Hippocampal formation (tissue), 2 donors: ENCODE measurements around the gene MEGF11.

Source experiments
- DNase-seq, 2 donors: peaks; one replicate each; lab custom pipeline; 2025; lab: John Stamatoyannopoulos, UW

The MEGF11 gene

DNA sequence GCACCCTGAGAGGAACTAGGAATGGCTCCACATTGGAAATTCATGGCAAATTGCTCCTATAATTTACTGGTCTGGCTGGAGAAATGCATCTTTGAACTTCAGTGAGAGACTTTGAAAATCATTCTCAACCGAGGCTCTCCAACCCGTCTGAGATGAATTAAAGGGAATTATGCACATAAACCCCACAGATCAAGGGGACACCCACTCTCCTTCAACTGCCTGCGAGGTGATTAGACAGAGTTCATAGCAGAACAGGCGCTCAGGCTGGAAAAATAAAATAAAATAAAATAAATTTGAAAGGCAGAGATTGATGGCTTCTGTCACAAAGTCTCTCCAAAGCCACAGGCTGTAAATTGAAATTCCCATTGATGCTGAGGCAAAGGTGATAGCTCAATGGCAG lies 37.7 kb downstream of the MEGF11 start:
- no peak for DNase-seq

DNA sequence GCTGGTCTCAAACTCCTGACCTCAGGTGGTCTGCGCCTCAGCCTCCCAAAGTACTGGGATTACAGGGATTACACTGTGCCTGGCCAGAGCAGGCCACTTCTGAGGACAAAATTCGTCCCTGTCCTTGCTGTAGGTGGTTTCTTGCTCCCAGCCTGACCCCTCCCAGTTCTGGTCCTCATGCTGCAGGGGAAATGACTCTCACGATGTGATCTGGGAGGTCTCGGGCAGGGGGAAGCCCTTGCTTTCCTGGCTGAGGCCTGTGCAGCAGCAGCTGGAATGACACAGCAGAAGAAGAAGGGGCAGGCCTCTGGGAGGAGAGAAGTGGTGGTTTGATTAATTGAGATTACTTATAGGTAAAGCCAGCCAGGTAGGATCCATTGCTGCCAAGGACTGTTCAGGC lies 39.3 kb downstream of the MEGF11 start:
- DNase-seq, result no peak

DNA sequence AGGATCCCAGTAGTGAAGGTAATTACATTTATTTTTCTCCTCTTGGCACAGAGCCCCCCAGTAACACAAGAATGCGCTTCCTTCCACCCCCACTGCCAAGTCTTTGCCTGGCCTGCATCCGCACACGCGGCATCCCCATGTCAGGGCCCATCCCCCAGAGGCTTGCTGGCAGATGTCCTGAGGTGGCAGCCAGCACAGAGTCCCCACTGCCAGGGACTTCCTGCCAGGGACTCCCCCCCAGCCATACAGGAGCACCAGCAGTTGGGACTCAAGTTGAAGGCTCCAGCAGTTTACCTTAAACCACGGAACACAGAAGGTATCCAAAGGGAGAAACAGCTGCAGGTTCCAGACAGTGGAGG lies 41.0 kb downstream of the MEGF11 start:
- DNase-seq, result peak in 1 of 2 donors; percentile 6

DNA sequence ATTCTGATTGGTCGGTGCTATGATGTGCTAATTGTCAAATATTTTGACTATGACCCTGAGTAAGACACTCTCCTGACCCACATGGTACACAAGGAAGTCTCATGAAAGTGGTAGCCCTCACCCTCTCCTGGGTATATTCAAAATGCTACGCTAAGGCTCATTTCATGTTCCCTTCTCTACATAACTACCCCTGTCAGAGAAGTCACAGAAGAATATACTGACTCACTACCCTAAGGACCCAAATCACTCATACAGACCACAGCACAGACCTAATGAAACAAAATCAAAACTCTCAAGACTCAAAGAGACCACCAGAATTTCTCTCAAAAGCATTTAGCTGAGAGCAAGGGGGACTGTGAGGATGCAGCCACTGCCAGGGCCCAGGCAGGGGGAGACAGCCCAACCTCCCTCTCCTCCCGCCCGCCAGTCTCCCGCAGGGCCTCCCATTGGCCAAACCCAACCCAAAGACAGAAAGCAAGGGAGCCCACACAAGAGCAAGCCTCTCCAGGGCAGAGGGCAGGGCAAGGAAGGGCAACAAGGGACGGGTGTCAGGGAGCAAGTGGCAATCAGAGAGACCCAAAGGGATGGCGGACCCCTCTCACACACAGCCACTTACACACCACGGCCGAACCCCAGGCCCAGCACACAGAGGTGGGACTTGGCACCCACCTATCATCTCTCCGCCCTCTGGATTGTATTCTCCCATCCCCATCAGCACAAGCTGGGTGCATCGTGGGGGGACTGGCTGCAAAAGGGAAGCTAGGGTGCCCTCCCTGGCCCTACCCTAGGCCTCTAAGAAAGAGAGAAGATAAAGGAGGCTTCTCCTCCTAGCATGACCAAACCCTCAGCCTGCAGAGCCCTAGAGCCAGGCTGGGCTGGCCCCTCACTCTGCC lies 41.6 kb downstream of the MEGF11 start:
- DNase-seq, result no peak

DNA sequence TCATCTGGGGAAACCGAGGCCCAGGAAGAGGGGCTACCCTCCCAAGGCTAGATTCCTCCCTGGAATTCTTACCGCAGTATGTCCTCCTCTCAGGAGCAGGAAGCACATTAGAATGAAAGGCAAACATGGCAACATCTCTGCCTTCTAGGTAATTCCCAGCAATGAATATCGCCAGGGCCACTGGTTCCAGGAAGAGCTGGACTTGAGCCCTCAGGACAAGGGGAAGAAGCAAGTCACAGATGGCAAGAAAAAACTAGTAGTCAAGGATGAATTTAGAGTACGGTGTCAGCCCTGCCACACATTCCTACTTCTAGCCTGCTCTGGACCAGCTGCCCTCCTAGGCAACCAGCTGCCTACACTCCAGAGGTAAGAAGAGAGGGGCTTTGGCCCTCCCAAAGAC lies 42.9 kb downstream of the MEGF11 start:
- no peak for DNase-seq

DNA sequence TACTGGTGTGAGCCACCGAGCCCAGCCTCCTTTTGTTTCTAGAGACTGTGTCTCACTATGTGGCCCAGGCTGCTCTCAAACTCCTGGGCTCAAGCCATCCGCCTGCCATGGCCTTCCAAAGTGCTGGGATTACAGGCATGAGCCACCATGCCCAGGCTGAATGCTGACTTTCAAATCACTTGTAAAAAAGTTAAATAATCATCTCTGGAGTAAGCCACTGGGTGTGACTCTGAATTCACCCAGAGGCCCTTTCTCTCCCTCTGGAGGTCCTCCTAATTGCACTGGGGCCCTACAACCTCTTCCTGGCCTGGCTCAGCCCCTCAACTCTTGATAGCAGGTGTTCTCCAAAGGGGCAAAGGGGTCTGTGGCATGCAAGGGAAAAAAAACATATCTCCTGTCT lies 54.8 kb downstream of the MEGF11 start:
- no peak for DNase-seq

DNA sequence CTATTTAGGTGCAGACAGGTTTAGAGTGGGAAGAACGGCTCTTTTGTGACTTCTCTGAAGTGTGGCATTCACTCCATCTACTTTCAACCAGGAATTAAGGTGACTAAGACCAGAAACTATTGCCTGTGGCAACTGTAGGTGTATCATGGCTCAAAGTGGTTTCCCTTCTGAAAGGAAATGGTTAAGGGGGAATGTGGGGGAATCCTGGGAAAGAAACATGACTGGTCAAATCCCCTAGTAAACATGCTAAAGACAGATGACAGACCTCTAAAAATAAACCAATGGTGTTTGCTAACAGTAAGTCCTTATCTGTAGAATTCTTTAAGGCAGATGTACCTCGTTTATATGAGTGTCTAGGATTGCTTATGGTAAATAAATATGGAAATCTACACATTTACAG lies 56.9 kb downstream of the MEGF11 start:
- DNase-seq, result no peak

DNA sequence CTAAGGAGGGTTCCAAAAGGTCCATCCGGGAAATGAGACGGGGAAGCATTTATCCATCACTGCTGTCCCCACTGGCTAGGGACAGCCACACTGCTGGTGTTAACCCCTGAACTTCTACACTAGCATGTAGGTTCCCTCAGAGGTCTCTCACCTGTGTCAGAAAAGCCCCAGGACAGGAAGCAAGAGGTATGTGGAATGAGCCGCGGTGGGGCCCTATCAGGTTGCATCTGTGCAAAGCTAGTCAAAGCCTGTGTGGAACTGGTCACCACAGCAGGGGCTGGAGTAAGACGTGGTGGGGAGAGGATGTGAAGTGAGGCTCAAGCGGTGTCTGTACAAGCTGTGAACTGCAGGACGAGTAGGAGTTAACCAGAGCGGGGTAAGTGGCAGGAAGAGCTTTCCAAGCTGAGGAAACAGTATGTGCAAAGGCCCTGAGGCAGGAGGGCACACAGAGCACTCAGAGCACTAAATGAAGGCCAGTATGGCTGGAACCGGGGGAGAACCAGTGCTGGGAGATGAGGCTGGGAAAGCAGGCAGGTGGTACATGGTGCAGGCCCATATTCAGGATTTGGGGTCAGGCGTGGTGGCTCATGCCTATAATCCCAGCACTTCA lies 57.8 kb downstream of the MEGF11 start:
- no peak for DNase-seq

DNA sequence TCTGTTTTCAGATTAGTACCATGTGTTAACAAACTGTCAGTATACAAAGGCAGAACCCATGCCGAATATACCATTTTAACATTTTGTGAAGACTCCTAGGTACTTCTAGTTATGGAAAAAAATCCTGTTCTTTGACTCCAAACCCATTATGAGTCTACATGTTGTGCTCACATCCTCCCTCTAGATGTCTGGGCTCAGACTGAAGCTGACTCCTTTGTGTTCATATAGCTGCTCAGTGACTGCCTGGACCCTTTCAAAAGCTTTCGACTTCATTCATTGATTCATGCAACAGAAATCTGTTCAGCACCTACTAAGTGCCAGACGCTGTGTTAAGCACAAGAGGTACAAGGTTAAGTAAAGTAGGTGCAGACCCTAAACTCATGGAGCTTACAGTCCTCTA lies 60.5 kb downstream of the MEGF11 start:
- no peak for DNase-seq

DNA sequence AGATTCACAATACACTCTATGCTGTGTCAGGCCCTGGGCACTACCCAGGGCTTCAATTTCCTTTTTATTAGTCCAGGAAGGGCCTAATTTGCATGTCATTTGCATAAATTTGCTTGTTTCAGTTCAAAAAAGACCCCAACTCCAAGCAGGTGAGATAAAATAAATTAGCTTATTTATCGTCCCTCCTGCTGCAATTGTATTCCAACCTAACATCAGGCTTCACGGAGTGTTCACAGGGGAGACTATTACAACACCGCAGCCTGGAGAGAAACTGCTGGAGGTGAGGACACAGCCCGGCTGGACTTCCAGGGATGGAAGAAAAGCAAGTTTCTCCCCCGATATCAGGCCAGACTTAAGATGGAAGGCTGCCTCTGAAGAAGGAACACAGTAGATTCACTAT lies 62.8 kb downstream of the MEGF11 start:
- no peak for DNase-seq

DNA sequence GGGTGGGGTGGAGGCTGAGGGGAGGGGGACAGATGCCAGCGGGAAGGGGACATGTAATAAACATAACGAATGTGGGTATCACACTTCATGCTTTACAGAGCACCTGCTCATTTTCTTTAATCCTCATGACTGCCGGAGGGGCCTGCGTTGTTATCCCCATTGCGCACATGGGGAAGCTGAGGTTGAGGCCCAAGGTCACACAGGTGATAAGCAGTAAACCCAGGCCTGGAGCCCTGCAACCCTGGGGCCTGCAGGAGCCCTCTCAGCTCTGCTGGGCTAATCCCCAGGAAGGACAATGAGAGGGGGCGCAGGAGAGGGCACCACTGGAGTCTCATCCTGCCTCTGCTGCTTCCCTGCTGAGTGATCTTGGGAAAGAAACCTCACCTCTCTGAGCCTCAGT lies 64.3 kb downstream of the MEGF11 start:
- DNase-seq, result no peak

DNA sequence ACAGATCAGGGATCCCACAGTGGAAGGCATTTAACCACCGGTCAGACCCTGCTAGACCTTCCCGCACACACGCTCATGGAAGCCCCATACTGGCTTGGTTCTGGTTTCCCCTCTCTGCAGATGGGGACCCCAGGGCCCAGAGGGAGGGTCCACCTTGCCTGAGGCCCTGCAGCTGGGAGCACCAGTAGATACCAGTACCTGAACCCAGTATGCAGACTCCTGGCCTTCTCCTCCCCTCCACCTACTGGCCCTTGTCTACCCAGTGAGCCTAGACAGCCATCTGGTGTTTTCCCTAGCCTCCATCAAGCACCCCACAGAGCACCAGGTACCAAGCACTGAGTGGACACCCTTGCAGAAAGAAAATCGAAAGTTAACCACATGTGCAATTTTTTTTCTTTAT lies 65.1 kb downstream of the MEGF11 start:
- DNase-seq, result no peak

DNA sequence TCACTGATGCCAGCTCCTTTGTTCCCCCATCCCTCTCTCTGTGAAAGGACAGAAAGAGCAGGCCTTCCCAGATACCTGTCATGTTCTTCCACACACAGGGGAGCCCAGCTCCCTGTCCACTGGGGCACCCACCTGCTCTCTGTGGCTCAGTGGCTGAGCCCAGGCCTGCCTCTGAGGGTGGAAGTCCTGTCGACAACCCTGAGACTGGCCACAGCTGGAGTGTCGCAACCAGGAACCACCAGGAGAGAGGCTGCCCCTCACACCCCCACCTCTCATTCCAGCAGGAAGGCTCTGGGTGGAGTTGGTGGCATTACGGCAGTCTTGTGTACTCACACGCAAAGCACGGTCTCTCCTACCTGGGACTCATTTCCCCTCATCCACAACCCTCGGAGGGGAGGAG lies 66.3 kb downstream of the MEGF11 start:
- no peak for DNase-seq

DNA sequence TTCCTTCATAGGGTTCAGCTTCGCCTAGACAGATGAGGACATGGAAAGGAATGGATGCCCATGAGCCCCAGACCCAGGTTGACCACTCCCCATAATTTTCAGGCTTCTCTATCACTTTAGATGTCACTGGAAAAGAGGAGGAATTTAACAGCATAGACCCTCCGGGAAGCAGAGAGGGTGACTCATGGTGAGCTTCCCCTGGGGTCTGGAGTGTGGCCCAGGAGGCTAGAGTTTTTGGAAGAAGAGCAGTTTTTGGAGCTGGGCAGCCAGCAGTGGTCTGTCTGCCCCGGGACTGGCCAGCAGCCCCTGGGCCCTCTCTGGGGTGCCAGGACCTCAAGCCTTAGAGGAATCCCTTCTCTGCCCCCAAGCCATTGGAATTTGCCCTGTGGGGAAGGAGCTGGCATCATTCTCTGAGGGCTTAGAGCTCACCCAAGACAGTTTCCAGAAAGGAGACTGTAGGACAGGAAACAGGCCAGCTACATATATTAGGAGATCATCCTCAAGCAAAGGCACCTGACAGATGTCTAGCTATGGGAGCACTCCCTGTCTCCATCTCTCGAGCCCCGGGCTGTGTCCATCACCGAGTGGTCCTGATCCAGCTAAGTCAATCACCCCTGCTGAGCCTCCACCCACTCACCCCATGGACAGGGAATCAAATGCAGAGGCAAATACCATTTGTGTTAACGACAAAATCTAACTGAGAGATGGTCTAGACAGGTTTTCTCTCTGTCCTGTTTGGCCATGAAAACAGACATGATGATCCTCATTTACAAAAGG lies 67.3 kb downstream of the MEGF11 start:
- no peak for DNase-seq

DNA sequence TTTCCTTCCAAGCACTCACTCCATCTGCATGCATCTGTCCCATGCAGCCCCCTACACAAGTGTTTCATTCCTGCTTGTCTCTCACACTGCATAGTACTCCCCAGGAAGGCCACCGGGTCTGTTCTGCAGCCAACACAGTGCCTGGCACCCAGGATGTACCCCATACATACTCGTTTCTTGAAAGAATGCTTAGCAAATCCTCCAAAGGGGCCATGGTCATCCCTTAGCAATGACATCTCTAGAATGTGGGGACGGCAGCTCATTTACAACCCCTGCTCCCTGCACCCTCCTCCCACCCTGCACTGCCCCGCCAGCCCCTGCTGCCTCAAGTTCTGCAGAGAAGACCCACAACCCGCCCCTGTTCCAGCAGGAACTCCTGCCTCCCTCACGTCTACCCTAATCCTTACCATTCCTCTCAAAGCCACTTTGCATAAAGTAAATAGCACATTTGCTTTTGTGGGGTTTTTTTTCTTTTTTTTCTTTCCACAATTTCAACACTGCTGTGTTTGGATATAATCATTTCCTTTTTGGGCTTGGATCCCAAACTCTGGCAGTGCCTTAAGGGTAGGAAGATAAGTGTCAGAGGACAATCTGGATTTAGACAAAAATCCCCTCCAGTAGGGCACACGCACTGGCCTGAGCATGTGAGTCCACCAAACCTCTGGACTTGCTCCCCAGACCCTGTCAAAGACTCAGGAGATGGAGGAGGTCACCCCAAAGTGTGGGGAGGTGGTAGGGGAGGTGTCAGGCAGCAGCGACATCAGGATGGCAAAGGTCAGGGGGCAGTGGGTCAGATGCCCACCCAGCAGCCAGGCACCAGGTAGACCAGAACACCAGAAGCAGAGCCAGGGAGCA lies 68.4 kb downstream of the MEGF11 start:
- no peak for DNase-seq

DNA sequence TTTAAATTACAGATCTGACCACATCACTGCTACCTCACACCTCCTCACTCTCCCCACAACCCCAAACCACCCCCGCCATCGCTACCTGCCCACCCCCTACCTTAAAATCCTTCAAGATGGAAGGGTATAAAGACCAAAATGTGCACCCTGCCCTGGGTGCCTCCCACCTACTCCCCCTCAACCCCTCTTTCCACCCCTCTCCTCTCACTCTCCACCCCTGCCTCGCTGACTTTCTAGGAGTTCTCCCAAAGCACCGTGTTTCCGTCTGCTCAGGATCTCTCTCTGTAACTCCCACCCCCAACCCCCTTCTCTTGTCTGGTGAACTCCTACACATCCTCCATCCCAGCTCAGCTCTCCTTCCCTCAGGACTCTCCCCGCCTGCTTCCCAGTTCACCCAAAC lies 69.1 kb downstream of the MEGF11 start:
- no peak for DNase-seq

DNA sequence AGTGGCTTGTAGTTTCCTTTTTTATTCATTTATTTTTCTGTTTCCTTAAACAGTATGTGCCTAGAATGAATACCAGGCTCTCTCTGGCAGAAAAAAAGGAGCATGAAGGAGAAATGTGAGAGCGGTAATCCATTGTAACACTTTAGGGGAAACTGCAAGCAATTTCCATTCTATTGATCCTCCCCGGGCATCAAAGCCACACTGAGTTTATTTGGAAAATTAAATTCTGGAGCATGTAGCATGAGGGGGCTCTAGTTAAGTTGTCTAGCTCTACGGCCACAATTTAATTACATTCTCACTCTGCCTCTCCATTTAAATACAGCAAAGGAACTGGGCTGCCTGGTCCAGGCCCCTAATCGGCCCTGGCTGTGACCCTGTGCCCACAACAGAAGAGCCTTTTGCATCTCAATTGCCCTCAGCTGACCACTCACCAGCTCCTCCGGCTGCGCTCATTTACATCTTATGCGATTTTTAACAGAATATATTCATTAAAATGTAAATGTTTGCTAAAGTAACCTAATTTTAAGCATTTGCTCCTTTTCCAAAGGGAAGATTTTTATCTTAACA lies 72.9 kb downstream of the MEGF11 start:
- DNase-seq, result no peak

DNA sequence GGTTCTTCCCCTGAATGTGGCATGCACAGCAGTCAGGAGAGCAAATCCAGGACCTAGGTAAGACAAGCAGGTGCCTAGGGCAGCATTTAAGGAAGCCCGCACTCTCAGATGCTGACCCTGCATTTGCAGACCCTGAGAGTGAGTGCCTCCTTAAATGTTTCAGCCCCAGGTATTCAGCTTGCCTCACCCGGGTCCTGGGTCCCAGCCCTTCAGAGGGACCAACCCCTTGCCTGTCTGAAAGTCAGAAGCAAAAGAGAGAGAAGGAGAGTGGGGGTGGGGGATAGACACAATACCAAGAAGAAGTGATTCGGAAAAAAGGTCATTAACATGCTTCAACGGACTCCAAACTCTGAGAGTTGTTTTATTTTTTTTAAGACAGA lies 75.0 kb downstream of the MEGF11 start:
- no peak for DNase-seq

DNA sequence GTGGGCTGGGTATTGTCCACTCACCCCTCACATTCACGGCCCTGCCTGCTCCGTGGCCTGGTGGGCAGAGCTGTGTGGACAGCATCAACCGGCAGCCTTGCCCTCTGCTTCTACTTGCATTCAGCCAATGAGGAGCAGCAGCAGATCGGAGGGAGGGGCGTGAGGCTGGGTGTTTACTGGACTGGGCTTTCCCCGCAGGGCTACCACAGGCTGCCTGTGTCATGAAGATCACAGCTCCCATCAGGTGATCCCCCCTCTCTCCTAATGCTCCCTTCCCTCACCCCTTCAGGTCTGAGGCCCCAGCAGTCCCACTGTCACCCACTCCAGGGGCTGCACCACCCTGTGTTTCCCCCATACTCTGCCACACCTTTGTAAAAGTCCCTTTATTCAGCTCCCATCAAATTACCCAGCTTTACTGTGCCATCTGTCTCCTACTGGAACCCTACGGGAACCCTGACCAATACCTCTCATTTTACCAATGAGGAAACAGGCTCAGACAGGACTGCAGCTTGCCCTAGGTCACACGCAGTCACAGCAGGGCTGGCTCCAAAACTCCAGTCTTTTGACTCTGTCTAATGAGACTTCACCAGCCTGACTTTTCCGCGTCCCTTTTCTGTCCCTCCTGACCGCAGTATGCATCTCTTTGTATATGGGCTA lies 81.1 kb downstream of the MEGF11 start:
- DNase-seq, result no peak

DNA sequence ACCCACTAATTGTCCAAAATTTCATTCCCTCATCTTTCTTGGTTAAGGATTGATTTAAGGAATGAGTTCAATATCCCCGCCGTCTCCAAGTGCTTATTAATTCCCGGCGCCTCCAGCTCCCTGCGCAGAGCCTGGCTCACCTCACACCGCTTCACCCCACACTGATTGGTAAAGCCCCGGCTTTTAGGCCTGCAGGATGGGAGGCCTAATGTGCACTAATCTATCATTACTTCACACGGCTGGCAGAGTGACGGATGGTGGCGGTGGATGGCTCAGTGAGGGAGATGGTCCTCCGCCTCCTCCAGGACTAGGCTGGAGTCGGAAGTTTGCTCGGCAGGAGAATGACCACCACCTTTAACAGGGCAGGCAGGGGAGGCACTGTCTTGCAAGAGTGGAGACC lies 81.7 kb downstream of the MEGF11 start:
- no peak for DNase-seq

DNA sequence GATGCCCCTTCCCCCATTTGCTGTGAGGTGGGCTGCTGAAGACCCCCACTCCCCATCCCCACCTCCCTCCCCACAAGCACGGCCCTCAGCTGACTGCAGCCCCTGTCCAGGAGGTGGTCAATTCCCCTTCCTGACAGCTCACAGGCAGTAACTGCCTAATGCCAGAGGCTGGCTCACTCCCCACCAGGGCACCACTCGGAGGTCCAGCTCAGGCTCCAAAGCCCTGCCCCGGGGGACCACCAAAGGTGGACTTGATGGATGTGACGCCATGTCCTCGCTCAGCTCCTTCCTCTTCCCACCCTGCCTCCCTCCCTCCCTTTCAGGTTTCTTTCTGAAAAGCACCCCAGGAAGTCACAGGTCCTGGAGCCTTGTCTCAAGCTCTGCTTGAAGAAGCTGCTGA lies 82.8 kb downstream of the MEGF11 start:
- no peak for DNase-seq
